GM20000 (cell line): ENCODE data around the gene ZNF532.
"Not testable (repeated sequence)": the region's sequence is repeated elsewhere in the genome, so short reads cannot be mapped to it uniquely, and the experiment has no call there.

Experiments used
- DNase-seq: peaks from one replicate; pipeline ENCODE4 v3.0.0; 2012; ENCODE audit warnings: low spot score
- CTCF ChIP-seq: IDR thresholded peaks from 2 replicates; pipeline ENCODE4 v1.5.1; 2012; ENCODE audit warnings: mild to moderate bottlenecking, control low read depth; ENCODE audit errors: extremely low read depth, missing control alignments

The ZNF532 gene

GRCh38 chr18:58827886-58828285 is 36.8 kb upstream of the ZNF532 start:
- TF ChIP-seq CTCF: no peak
- no peak for DNase-seq

- no peak for TF ChIP-seq CTCF
- no peak for DNase-seq
Measured at GRCh38 chr18:58828399-58829121, 36.1 kb upstream of the ZNF532 start.

- TF ChIP-seq CTCF: no peak
- no peak for DNase-seq
Measured at GRCh38 chr18:58829263-58829662, 35.4 kb upstream of the ZNF532 start.

GRCh38 chr18:58829886-58830285 is 34.8 kb upstream of the ZNF532 start:
- not testable (repeated sequence) for DNase-seq

DNA sequence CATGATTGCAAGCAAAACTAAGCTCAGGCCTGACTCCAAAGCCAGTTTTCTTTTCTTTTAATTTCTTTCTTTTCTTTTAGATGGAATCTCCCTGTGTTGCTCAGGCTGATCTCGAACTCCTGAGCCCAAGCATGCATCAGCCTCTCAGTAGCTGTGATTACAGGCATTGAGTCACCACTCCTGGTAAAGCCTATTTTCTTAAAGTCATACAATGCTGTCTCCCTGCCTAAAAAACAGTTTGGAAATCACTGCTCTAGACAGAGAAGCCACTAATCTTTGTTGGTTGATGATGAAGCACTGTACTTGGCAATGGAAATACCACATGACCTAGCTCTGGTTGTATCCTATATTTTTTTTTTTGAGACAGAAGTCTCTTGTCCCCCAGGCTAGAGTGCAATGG is 33.1 kb upstream of the ZNF532 start:
- TF ChIP-seq CTCF: no peak
- DNase-seq: no peak

DNA sequence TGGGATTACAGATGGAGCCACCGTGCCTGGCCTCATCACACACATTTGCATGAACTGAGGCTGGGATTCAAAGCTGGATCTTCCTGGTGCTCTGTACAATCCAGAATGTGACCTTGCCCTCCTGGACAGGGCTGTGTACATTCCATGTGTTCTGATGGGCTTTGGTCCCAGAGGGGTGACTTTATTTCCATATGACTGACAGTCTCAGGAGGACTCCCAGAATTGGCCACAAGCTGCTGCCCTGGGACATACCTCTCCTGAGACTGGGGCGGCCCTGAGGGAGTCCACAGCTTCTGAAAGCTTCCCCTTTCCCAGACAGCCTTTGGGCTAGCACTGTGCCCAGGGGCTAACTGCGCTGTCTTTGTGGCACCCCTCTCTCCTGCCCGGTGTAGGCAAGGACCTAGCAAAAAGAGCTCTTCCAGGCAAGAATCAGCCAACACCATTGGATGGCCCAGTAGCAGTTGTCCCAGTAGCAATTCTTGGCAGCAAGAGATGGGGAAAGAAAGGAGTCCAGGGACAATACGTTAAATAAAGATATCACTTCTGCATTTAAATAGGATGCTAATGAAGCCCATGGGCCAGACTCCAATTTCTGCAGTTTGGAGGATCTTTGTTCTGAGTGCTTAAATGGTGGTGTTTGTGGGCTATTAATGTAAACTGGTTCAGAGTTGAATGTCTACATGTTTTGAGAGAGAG is 26.4 kb upstream of the ZNF532 start:
- DNase-seq: no peak
- TF ChIP-seq CTCF: no peak

- DNase-seq: no peak
- TF ChIP-seq CTCF: no peak
Measured at GRCh38 chr18:58838946-58839345, 25.7 kb upstream of the ZNF532 start.
